K562 (cell line): ENCODE data around the gene MRPL4. TPM values are rescaled to one million over a fixed set of nuclear protein-coding genes. Genes with fewer than 3 reads are reported as not detected.

Source experiments
- ELF4 ChIP-seq: fragments of 450-650 bp; formaldehyde crosslinking; IDR thresholded peaks from 2 replicates; pipeline ENCODE4 v1.4.0; 2022; ENCODE audit warnings: missing genetic modification characterization
- FOXM1 ChIP-seq, 2 experiments: fragments of 450-650 bp in 1 of 2; sonication (generic) in 1 of 2; formaldehyde crosslinking in 1 of 2; IDR thresholded peaks; 2 replicates each; pipeline versions ENCODE4 v1.6.1 to v1.9.0; 2017 to 2022; ENCODE audit warnings: low read depth in 2 of 2, mild to moderate bottlenecking in 2 of 2, missing genetic modification reagents in 1 of 2, moderate library complexity in 1 of 2
- JUN ChIP-seq, 2 experiments: sonication (generic) in 1 of 2; formaldehyde crosslinking in 1 of 2; IDR thresholded peaks; 2 replicates each; pipeline versions ENCODE4 v1.6.1 to v1.8.0; 2012 to 2022; ENCODE audit warnings: borderline replicate concordance in 2 of 2, mild to moderate bottlenecking in 2 of 2, improper control_type of control experiment in 1 of 2, low read depth in 1 of 2, low read length in 1 of 2, missing genetic modification reagents in 1 of 2
- MTA3 ChIP-seq: fragments of 450-650 bp; formaldehyde crosslinking; IDR thresholded peaks from 2 replicates; pipeline ENCODE4 v1.6.1; 2017; ENCODE audit warnings: mild to moderate bottlenecking, borderline replicate concordance
- MYC ChIP-seq, 2 experiments: fragments of 250-450 bp in 1 of 2; sonication (Bioruptor Pico) in 1 of 2; IDR thresholded peaks; 2 replicates each; pipeline versions ENCODE4 v1.5.1 to v1.6.1; 2012 to 2021; ENCODE audit warnings: low read depth in 2 of 2, borderline replicate concordance in 1 of 2, improper control_type of control experiment in 1 of 2, low read length in 1 of 2, mild to moderate bottlenecking in 1 of 2, moderate library complexity in 1 of 2
- MYNN ChIP-seq, 2 experiments: sonication (generic); formaldehyde crosslinking in 1 of 2; IDR thresholded peaks; 2 replicates each; pipeline versions ENCODE4 v1.5.0 to v1.6.1; 2016 to 2020; ENCODE audit warnings: antibody characterized with exemption in 1 of 2, missing genetic modification reagents in 1 of 2
- NCOA1 ChIP-seq: fragments of 450-650 bp; IDR thresholded peaks from 2 replicates; pipeline ENCODE4 v1.6.1; 2016; ENCODE audit warnings: low read depth
- POLR2G ChIP-seq: fragments of 200-400 bp; formaldehyde crosslinking; IDR thresholded peaks from 2 replicates; pipeline ENCODE4 v1.6.1; 2017; ENCODE audit warnings: low read depth, mild to moderate bottlenecking, antibody characterized with exemption, low read length, moderate library complexity
- RFX7 ChIP-seq: fragments of 250-450 bp; sonication (Bioruptor Pico); IDR thresholded peaks from 2 replicates; pipeline ENCODE4 v1.5.1; 2021; ENCODE audit warnings: mild to moderate bottlenecking
- SIRT6 ChIP-seq: IDR thresholded peaks from one replicate; pipeline ENCODE4 v1.6.1; 2012; ENCODE audit warnings: low read depth, mild to moderate bottlenecking, control low read depth, inconsistent platforms, low read length, moderate library complexity
- SRSF1 ChIP-seq: fragments of 200-400 bp; formaldehyde crosslinking; IDR thresholded peaks from 2 replicates; pipeline ENCODE4 v1.6.1; 2017; ENCODE audit warnings: mild to moderate bottlenecking, low read depth, low read length, moderate library complexity
- TFAP4 ChIP-seq: sonication (generic); formaldehyde crosslinking; IDR thresholded peaks from 2 replicates; pipeline ENCODE4 v1.8.0; 2022; ENCODE audit warnings: missing genetic modification reagents, mild to moderate bottlenecking, moderate library complexity, borderline replicate concordance
- ZFP91 ChIP-seq: sonication (generic); formaldehyde crosslinking; IDR thresholded peaks from 2 replicates; pipeline ENCODE4 v1.8.0; 2022; ENCODE audit warnings: mild to moderate bottlenecking, missing genetic modification reagents
- ZNF12 ChIP-seq: sonication (generic); formaldehyde crosslinking; IDR thresholded peaks from 2 replicates; pipeline ENCODE4 v1.4.0; 2020; ENCODE audit warnings: mild to moderate bottlenecking, missing genetic modification reagents
- ZNF253 ChIP-seq: fragments of 250-450 bp; sonication (Bioruptor Pico); conservative IDR thresholded peaks from 2 replicates; pipeline ENCODE4 v1.6.1; 2021; ENCODE audit warnings: mild to moderate bottlenecking
- ZNF263 ChIP-seq: sonication (generic); formaldehyde crosslinking; IDR thresholded peaks from 2 replicates; pipeline ENCODE4 v1.8.0; 2022; ENCODE audit warnings: mild to moderate bottlenecking, missing genetic modification reagents, borderline replicate concordance
- ZNF507 ChIP-seq: conservative IDR thresholded peaks from 2 replicates; pipeline ENCODE4 v1.6.1; 2017; ENCODE audit warnings: missing genetic modification characterization, missing compliant biosample characterization
- ZNF586 ChIP-seq: fragments of 450-650 bp; formaldehyde crosslinking; conservative IDR thresholded peaks from 2 replicates; pipeline ENCODE4 v1.4.0; 2020; ENCODE audit warnings: mild to moderate bottlenecking, moderate library complexity
- ZNF592 ChIP-seq: fragments of 450-650 bp; IDR thresholded peaks from 2 replicates; pipeline ENCODE4 v1.6.1; 2017; ENCODE audit warnings: antibody characterized with exemption, mild to moderate bottlenecking
- polyA plus RNA-seq, 8 experiments: library from polyadenylated mRNA; depleted of rRNA in 4 of 8; stranded (reverse) in 5 of 8; unstranded in 3 of 8; fragments of >200 nt; fragmentation: Nextera tagmentation in 2 of 8; fragmentation: Illumina TruSeq in 1 of 8; extraction: Ambion mirVana in 2 of 8; extraction: Trizol in 1 of 8; gene quantifications; 2 replicates each; pipeline versions ENCODE4 v1.2.1 to v1.2.3, GENCODE V29; 2011 to 2014; ENCODE audit warnings: inconsistent platforms in 1 of 8, missing spikeins in 1 of 8
- total RNA-seq, 7 experiments: library from RNA; depleted of rRNA in 6 of 7; stranded (reverse); fragments of >200 nt in 6 of 7; fragmentation: Illumina TruSeq in 2 of 7; extraction: Trizol in 2 of 7; gene quantifications; 2 replicates each; pipeline versions ENCODE4 v1.2.1 to v1.2.3, GENCODE V29; 2011 to 2021; ENCODE audit warnings: low replicate concordance in 1 of 7

The MRPL4 gene
- total and polyA plus RNA-seq, 9 of the 15 experiments (the other 6 are each of a cell fraction or from before 2014, with no cell fraction given) = 1.4 to 239 (median 64.9) TPM

- TF ChIP-seq ZNF507 = no peak
- TF ChIP-seq ZNF592 = peak; percentile 91
- TF ChIP-seq ZNF12 (CRISPR knock-in tag) = no peak
- TF ChIP-seq FOXM1 (IDR thresholded peaks at IDR 0.05; ENCODE audit: low read depth) = peak; percentile 77
- TF ChIP-seq FOXM1 (CRISPR knock-in tag; IDR thresholded peaks at IDR 0.05; ENCODE audit: low read depth) = no peak
- peak; percentile 100 for TF ChIP-seq ZNF263 (CRISPR knock-in tag)
- TF ChIP-seq NCOA1 = peak; percentile 73
- peak; percentile 85; the same call in 1 of the 2 replicates for TF ChIP-seq ELF4 (CRISPR knock-in tag)
- TF ChIP-seq TFAP4 (CRISPR knock-in tag) = peak; percentile 92
- no peak for TF ChIP-seq ZNF253
- TF ChIP-seq SIRT6 = no peak
- TF ChIP-seq ZFP91 (CRISPR knock-in tag) = peak; percentile 71
- TF ChIP-seq MYNN (IDR thresholded peaks at IDR 0.05) = peak; percentile 89
- TF ChIP-seq MYNN (CRISPR knock-in tag; IDR thresholded peaks at IDR 0.05) = no peak
- no peak for TF ChIP-seq SRSF1
- no peak for TF ChIP-seq ZNF586
- TF ChIP-seq MYC (IDR thresholded peaks at IDR 0.05; ENCODE audit: low read depth, low read length) = no peak
- 0 out of 2 replicates have a peak, but pooled peaks have one; percentile 60 for TF ChIP-seq MYC (CRISPR knock-in tag; IDR thresholded peaks at IDR 0.05; ENCODE audit: borderline replicate concordance, low read depth)
- no peak for TF ChIP-seq JUN (IDR thresholded peaks at IDR 0.05; ENCODE audit: borderline replicate concordance, low read depth, low read length)
- peak; percentile 55; the same call in 1 of the 2 replicates for TF ChIP-seq JUN (CRISPR knock-in tag; IDR thresholded peaks at IDR 0.05; ENCODE audit: borderline replicate concordance)
- TF ChIP-seq POLR2G = peak; percentile 83
- no peak for TF ChIP-seq RFX7
- peak; percentile 92 for TF ChIP-seq MTA3
Observed at GRCh38 chr19:10299545-10300458, 47.8 kb downstream of the MRPL4 start (continued).
